Measurements from ENCODE around the gene G0S2. TPM values are rescaled to one million over a fixed set of nuclear protein-coding genes. Genes with fewer than 3 reads are reported as not detected.

Gene G0S2
- total RNA-seq, 2 experiments from 2014 or later, result 6.4 to 6.8 TPM

DNA sequence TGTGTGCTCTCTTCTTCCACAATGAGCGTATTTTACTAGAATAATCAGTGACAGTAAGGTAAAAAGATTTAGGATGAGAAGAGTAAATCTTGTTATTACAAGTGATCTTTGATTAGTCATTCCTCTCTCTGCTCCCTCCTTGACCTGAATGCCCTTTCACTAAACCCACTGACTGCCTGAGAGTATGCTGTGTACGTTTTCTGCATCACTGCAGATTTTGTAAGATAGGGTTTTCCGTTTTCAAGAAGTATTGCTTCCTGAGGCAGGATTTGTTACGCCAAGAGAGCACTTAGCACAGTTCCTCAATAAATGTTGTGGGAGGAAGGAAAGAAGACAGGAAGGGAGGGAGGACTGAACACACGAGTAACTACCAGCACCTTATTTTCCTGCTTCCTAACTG is 15.3 kb upstream of the G0S2 start:
- ATAC-seq (ENCODE audit: poor library complexity) (no peak), DNase-seq (peak in 2 of 14 experiments; percentile 62 to 72)
- H3K4me3 Mint-ChIP-seq, result no peak overlapping the region
- no peaks in the 10 kb centered on the region for H3K36me3 ChIP-seq (ENCODE audit: insufficient read depth, low read length)
- H3K27ac Mint-ChIP-seq, result no peak overlapping the region
- H3K9me3 Mint-ChIP-seq, result no peaks in the 10 kb centered on the region
- intact Hi-C loops (cut with DNase I, micrococcal nuclease), result no loop called here
- peaks cover 5% of the 10 kb centered on the region for H3K4me1 ChIP-seq (ENCODE audit: insufficient read depth, low read length)
- CTCF ChIA-PET, result no interaction called here
- H3K36me3 Mint-ChIP-seq (ENCODE audit: low read depth), result no peaks in the 10 kb centered on the region
- H3K27me3 ChIP-seq (ENCODE audit: control insufficient read depth in 1 of 2, insufficient read depth in 2 of 2, low read length in 2 of 2), result no peaks in the 10 kb centered on the region
- no peak overlapping the region for H3K27ac ChIP-seq (ENCODE audit: low read depth in 1 of 2, low read length in 2 of 2)
- POLR2A ChIA-PET, result no interaction called here
- TF ChIP-seq, protein P1, sequence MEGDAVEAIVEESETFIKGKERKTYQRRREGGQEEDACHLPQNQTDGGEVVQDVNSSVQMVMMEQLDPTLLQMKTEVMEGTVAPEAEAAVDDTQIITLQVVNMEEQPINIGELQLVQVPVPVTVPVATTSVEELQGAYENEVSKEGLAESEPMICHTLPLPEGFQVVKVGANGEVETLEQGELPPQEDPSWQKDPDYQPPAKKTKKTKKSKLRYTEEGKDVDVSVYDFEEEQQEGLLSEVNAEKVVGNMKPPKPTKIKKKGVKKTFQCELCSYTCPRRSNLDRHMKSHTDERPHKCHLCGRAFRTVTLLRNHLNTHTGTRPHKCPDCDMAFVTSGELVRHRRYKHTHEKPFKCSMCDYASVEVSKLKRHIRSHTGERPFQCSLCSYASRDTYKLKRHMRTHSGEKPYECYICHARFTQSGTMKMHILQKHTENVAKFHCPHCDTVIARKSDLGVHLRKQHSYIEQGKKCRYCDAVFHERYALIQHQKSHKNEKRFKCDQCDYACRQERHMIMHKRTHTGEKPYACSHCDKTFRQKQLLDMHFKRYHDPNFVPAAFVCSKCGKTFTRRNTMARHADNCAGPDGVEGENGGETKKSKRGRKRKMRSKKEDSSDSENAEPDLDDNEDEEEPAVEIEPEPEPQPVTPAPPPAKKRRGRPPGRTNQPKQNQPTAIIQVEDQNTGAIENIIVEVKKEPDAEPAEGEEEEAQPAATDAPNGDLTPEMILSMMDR (IDR thresholded peaks at IDR 0.05), result no peak
- no peaks in the 10 kb centered on the region for H3K9me3 ChIP-seq (ENCODE audit: control insufficient read depth in 1 of 2, insufficient read depth in 1 of 2, low read length in 2 of 2)
- H3K4me3 ChIP-seq (ENCODE audit: low read length), result no peak overlapping the region
- H3K4me1 Mint-ChIP-seq (ENCODE audit: low read depth), result peaks cover 10% of the 10 kb centered on the region
- no peaks in the 10 kb centered on the region for H3K27me3 Mint-ChIP-seq

- Mint-ChIP-seq H3K27me3 (no peaks in the 10 kb centered on the region), H3K9me3 (no peaks in the 10 kb centered on the region), H3K36me3 (ENCODE audit: low read depth) (no peaks in the 10 kb centered on the region), H3K27ac (no peak overlapping the region), H3K4me1 (ENCODE audit: low read depth) (peaks cover 10% of the 10 kb centered on the region), H3K4me3 (no peak overlapping the region)
- DNase-seq (no peak), ATAC-seq (ENCODE audit: poor library complexity) (no peak)
- Histone ChIP-seq H3K4me3 (ENCODE audit: low read length) (no peak overlapping the region), H3K27ac (ENCODE audit: low read depth in 1 of 2, low read length in 2 of 2) (no peak overlapping the region), H3K4me1 (ENCODE audit: insufficient read depth, low read length) (peaks cover 5% of the 10 kb centered on the region), H3K9me3 (ENCODE audit: control insufficient read depth in 1 of 2, insufficient read depth in 1 of 2, low read length in 2 of 2) (no peaks in the 10 kb centered on the region), H3K36me3 (ENCODE audit: insufficient read depth, low read length) (no peaks in the 10 kb centered on the region), H3K27me3 (ENCODE audit: control insufficient read depth in 1 of 2, insufficient read depth in 2 of 2, low read length in 2 of 2) (no peaks in the 10 kb centered on the region)
- ChIA-PET POLR2A (no interaction called here), CTCF (no interaction called here)
- intact Hi-C loops (cut with DNase I, micrococcal nuclease), result no loop called here
- TF ChIP-seq, protein P1 (IDR thresholded peaks at IDR 0.05), result no peak
These were observed 14.1 kb upstream of the G0S2 start for GRCh38 chr1:209661071-209661470.

DNA sequence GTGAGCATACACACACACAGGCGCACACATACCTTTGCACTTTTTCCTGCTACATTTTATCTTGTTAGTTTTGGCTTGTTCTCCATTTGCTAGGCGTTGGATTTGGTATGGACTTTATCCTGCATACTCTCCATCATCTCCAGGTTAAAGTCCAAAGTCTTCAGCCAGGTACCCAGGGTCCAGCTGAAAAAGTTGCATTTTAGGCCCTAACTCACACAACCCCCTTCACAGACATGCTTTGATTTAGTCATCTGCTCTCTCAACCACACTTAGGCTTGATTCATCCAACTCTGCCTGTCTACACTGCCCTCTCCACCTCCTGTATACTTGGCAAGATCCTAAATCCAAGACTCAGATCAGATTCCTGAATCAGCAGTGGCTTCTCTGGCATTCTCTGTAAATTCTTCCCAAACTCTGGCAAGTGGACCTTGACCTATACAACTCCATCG is 12.3 kb upstream of the G0S2 start:
- DNase-seq (no peak), ATAC-seq (ENCODE audit: poor library complexity) (no peak)
- ChIA-PET CTCF (no interaction called here), POLR2A (no interaction called here)
- Histone ChIP-seq H3K9me3 (ENCODE audit: control insufficient read depth in 1 of 2, insufficient read depth in 1 of 2, low read length in 2 of 2) (no peaks in the 10 kb centered on the region), H3K36me3 (ENCODE audit: insufficient read depth, low read length) (no peaks in the 10 kb centered on the region), H3K27ac (ENCODE audit: low read depth in 1 of 2, low read length in 2 of 2) (no peak overlapping the region), H3K4me1 (ENCODE audit: insufficient read depth, low read length) (no peaks in the 10 kb centered on the region), H3K27me3 (ENCODE audit: control insufficient read depth in 1 of 2, insufficient read depth in 2 of 2, low read length in 2 of 2) (no peaks in the 10 kb centered on the region), H3K4me3 (ENCODE audit: low read length) (no peak overlapping the region)
- TF ChIP-seq, protein P1 (IDR thresholded peaks at IDR 0.05), result no peak
- Mint-ChIP-seq H3K27ac (no peak overlapping the region), H3K36me3 (ENCODE audit: low read depth) (no peaks in the 10 kb centered on the region), H3K4me3 (no peak overlapping the region), H3K4me1 (ENCODE audit: low read depth) (peaks cover 10% of the 10 kb centered on the region), H3K27me3 (no peaks in the 10 kb centered on the region), H3K9me3 (no peaks in the 10 kb centered on the region)
- intact Hi-C loops (cut with DNase I, micrococcal nuclease), result no loop called here

Data from CD4-positive, alpha-beta T cell (primary cell).